ENCODE data around the gene PMS2.

Gene PMS2

DNA sequence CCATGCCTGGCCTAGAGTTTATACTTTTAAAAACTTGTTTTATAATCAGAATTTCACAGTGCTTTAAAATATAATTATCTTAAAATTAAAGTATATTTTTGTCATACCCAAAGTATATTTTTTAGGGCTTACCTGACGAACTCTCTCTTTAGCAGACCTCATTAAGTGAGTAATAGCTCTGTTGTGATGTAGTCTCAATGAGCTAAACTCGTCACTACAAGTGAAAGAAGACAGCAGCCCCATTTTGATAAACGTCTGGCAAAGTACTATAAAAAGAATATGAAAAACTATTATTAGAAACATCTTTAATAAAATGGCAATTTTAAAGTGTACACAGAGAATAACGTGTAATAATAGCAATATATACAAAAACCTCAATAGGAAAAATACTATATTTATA is 40.9 kb upstream of the PMS2 start:
- Histone ChIP-seq H3K27ac (ENCODE audit: extremely low read depth, low read depth, low read length) (no peak overlapping the region), H3K4me1 (ENCODE audit: control insufficient read depth, insufficient read depth, low read length) (no peaks in the 10 kb centered on the region), H3K36me3 (ENCODE audit: control insufficient read depth in 2 of 2, insufficient read depth in 1 of 2, low read length in 2 of 2) (peaks cover 59 to 68% of the 10 kb centered on the region in 2 experiments), H3K4me3 (ENCODE audit: low read depth, low read length) (no peak overlapping the region), H3K9me3 (ENCODE audit: control insufficient read depth, insufficient read depth, low read depth, low read length) (no peaks in the 10 kb centered on the region)
- ChIA-PET CTCF (no interaction called here), POLR2A (no interaction called here)
- TF ChIP-seq MYNN (tag by site-specific recombination; IDR thresholded peaks at IDR 0.05; ENCODE audit: borderline replicate concordance) (no peak), ZNF211 (tag by site-specific recombination; IDR thresholded peaks at IDR 0.05; ENCODE audit: low read depth) (no peak), KLF9 (tag by site-specific recombination; IDR thresholded peaks at IDR 0.05; ENCODE audit: low read depth) (no peak), ZNF311 (tag by site-specific recombination; IDR thresholded peaks at IDR 0.05; ENCODE audit: borderline replicate concordance) (no peak), ZNF623 (tag by site-specific recombination; IDR thresholded peaks at IDR 0.05) (no peak), BCL11B (tag by site-specific recombination; IDR thresholded peaks at IDR 0.05; ENCODE audit: low read depth) (no peak), ZNF843 (tag by site-specific recombination; IDR thresholded peaks at IDR 0.05) (no peak), ZNF830 (tag by site-specific recombination; IDR thresholded peaks at IDR 0.05; ENCODE audit: low read depth) (no peak), HOXD13 (CRISPR knock-in tag; IDR thresholded peaks at IDR 0.05; ENCODE audit: borderline replicate concordance) (no peak), ZNF10 (tag by site-specific recombination; IDR thresholded peaks at IDR 0.05) (no peak), ZNF555 (tag by site-specific recombination; conservative IDR thresholded peaks at IDR 0.05) (no peak), ZNF24 (tag by site-specific recombination; IDR thresholded peaks at IDR 0.05) (no peak), ZNF302 (tag by site-specific recombination; IDR thresholded peaks at IDR 0.05; ENCODE audit: low read depth) (no peak)
- TF ChIP-seq, protein P1, sequence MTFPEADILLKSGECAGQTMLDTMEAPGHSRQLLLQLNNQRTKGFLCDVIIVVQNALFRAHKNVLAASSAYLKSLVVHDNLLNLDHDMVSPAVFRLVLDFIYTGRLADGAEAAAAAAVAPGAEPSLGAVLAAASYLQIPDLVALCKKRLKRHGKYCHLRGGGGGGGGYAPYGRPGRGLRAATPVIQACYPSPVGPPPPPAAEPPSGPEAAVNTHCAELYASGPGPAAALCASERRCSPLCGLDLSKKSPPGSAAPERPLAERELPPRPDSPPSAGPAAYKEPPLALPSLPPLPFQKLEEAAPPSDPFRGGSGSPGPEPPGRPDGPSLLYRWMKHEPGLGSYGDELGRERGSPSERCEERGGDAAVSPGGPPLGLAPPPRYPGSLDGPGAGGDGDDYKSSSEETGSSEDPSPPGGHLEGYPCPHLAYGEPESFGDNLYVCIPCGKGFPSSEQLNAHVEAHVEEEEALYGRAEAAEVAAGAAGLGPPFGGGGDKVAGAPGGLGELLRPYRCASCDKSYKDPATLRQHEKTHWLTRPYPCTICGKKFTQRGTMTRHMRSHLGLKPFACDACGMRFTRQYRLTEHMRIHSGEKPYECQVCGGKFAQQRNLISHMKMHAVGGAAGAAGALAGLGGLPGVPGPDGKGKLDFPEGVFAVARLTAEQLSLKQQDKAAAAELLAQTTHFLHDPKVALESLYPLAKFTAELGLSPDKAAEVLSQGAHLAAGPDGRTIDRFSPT (tag by site-specific recombination; IDR thresholded peaks at IDR 0.05), result no peak
- TF ChIP-seq, protein P2, sequence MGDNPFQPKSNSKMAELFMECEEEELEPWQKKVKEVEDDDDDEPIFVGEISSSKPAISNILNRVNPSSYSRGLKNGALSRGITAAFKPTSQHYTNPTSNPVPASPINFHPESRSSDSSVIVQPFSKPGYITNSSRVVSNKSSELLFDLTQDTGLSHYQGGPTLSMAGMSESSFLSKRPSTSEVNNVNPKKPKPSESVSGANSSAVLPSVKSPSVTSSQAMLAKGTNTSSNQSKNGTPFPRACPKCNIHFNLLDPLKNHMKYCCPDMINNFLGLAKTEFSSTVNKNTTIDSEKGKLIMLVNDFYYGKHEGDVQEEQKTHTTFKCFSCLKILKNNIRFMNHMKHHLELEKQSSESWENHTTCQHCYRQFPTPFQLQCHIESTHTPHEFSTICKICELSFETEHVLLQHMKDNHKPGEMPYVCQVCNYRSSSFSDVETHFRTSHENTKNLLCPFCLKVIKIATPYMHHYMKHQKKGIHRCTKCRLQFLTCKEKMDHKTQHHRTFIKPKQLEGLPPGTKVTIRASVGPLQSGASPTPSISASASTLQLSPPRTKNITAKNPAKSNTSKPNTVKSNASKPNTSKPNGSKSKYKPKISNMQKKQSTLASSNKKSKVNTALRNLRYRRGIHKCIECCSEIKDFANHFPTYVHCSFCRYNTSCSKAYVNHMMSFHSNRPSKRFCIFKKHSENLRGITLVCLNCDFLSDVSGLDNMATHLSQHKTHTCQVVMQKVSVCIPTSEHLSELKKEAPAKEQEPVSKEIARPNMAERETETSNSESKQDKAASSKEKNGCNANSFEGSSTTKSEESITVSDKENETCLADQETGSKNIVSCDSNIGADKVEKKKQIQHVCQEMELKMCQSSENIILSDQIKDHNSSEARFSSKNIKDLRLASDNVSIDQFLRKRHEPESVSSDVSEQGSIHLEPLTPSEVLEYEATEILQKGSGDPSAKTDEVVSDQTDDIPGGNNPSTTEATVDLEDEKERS (tag by site-specific recombination; IDR thresholded peaks at IDR 0.05), result no peak

DNA sequence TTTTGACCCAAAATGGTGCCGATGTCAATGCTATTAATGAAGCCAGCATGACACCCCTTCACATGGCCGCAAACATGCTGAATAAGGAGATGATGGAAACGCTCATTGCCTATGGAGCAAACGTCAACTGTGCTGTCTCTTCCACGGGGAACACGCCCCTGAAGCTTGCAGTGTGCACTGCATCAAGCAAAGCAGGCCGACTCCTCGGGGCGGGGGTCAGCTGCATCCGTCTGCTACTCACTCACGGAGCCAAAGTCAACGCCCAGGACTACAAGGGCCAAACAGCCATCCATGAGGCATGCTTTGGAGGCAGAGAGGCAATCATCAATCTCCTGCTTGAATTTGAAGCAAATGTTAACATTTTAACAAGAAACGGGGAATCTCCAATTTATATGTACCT is 26.8 kb upstream of the PMS2 start:
- Histone ChIP-seq H3K27ac (ENCODE audit: extremely low read depth, low read depth, low read length) (no peak overlapping the region), H3K9me3 (ENCODE audit: control insufficient read depth, insufficient read depth, low read depth, low read length) (no peaks in the 10 kb centered on the region), H3K4me3 (ENCODE audit: low read depth, low read length) (no peak overlapping the region), H3K36me3 (ENCODE audit: control insufficient read depth in 2 of 2, insufficient read depth in 1 of 2, low read length in 2 of 2) (peaks cover 53 to 83% of the 10 kb centered on the region in 2 experiments), H3K4me1 (ENCODE audit: control insufficient read depth, insufficient read depth, low read length) (no peaks in the 10 kb centered on the region)
- CTCF ChIA-PET, result no interaction called here
- POLR2A ChIA-PET, result no interaction called here
- no peak for TF ChIP-seq HOXD13 (CRISPR knock-in tag; IDR thresholded peaks at IDR 0.05; ENCODE audit: borderline replicate concordance)
- TF ChIP-seq, protein P3, sequence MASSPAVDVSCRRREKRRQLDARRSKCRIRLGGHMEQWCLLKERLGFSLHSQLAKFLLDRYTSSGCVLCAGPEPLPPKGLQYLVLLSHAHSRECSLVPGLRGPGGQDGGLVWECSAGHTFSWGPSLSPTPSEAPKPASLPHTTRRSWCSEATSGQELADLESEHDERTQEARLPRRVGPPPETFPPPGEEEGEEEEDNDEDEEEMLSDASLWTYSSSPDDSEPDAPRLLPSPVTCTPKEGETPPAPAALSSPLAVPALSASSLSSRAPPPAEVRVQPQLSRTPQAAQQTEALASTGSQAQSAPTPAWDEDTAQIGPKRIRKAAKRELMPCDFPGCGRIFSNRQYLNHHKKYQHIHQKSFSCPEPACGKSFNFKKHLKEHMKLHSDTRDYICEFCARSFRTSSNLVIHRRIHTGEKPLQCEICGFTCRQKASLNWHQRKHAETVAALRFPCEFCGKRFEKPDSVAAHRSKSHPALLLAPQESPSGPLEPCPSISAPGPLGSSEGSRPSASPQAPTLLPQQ (tag by site-specific recombination; IDR thresholded peaks at IDR 0.05), result no peak
- TF ChIP-seq, protein P4, sequence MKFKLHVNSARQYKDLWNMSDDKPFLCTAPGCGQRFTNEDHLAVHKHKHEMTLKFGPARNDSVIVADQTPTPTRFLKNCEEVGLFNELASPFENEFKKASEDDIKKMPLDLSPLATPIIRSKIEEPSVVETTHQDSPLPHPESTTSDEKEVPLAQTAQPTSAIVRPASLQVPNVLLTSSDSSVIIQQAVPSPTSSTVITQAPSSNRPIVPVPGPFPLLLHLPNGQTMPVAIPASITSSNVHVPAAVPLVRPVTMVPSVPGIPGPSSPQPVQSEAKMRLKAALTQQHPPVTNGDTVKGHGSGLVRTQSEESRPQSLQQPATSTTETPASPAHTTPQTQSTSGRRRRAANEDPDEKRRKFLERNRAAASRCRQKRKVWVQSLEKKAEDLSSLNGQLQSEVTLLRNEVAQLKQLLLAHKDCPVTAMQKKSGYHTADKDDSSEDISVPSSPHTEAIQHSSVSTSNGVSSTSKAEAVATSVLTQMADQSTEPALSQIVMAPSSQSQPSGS (tag by site-specific recombination; IDR thresholded peaks at IDR 0.05; ENCODE audit: low read depth), result no peak
- no peak for TF ChIP-seq ZNF223 (tag by site-specific recombination; IDR thresholded peaks at IDR 0.05)
- no peak for TF ChIP-seq ZSCAN23 (tag by site-specific recombination; IDR thresholded peaks at IDR 0.05)
- no peak for TF ChIP-seq GFI1B (tag by site-specific recombination; IDR thresholded peaks at IDR 0.05)
- no peak for TF ChIP-seq YY2 (tag by site-specific recombination; IDR thresholded peaks at IDR 0.05)
- TF ChIP-seq, protein P5, sequence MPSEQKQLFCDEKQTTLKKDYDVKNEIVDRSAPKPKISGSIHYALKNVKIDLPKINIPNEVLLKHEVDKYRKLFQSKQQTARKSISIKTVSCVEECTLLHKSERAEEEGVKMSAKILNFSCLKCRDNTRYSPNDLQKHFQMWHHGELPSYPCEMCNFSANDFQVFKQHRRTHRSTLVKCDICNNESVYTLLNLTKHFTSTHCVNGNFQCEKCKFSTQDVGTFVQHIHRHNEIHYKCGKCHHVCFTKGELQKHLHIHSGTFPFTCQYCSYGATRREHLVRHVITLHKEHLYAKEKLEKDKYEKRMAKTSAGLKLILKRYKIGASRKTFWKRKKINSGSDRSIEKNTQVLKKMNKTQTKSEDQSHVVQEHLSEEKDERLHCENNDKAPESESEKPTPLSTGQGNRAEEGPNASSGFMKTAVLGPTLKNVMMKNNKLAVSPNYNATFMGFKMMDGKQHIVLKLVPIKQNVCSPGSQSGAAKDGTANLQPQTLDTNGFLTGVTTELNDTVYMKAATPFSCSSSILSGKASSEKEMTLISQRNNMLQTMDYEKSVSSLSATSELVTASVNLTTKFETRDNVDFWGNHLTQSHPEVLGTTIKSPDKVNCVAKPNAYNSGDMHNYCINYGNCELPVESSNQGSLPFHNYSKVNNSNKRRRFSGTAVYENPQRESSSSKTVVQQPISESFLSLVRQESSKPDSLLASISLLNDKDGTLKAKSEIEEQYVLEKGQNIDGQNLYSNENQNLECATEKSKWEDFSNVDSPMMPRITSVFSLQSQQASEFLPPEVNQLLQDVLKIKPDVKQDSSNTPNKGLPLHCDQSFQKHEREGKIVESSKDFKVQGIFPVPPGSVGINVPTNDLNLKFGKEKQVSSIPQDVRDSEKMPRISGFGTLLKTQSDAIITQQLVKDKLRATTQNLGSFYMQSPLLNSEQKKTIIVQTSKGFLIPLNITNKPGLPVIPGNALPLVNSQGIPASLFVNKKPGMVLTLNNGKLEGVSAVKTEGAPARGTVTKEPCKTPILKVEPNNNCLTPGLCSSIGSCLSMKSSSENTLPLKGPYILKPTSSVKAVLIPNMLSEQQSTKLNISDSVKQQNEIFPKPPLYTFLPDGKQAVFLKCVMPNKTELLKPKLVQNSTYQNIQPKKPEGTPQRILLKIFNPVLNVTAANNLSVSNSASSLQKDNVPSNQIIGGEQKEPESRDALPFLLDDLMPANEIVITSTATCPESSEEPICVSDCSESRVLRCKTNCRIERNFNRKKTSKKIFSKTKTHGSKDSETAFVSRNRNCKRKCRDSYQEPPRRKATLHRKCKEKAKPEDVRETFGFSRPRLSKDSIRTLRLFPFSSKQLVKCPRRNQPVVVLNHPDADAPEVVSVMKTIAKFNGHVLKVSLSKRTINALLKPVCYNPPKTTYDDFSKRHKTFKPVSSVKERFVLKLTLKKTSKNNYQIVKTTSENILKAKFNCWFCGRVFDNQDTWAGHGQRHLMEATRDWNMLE (tag by site-specific recombination; conservative IDR thresholded peaks at IDR 0.05; ENCODE audit: low read depth), result no peak
- no peak for TF ChIP-seq EGR2 (tag by site-specific recombination; IDR thresholded peaks at IDR 0.05; ENCODE audit: low read depth)
